ENCODE results near the gene ISYNA1. TPM values are rescaled to one million over a fixed set of nuclear protein-coding genes. Genes with fewer than 3 reads are reported as not detected.

ISYNA1 gene
- total and polyA plus RNA-seq, 2 of the 4 experiments (the other 2 are of a cell fraction) = 3.4 to 24.7 TPM

- DNase-seq (no peak), ATAC-seq (ENCODE audit: low read depth) (no peak)
- peak overlapping the region; percentile 23 for H2AFZ ChIP-seq (replicated peaks; ENCODE audit: low read length, poor library complexity)
- dilution Hi-C loops (cut with HindIII; ENCODE audit: low sequenced_read_pairs, unreplicated experiment) = no loop called here
- H3K9me3 ChIP-seq (ENCODE audit: control insufficient read depth, insufficient read depth, low read length) = no peaks in the 10 kb centered on the region
- TF ChIP-seq CEBPB (IDR thresholded peaks at IDR 0.05; ENCODE audit: low read depth, low read length) (no peak), FOS (IDR thresholded peaks at IDR 0.05; ENCODE audit: low read depth, low read length) (no peak), ELK1 (IDR thresholded peaks at IDR 0.05; ENCODE audit: borderline replicate concordance, low read depth, low read length) (no peak), RCOR1 (IDR thresholded peaks at IDR 0.05; ENCODE audit: insufficient replicate concordance, low read length) (no peak)
- H3K36me3 ChIP-seq (ENCODE audit: control insufficient read depth, insufficient read depth, low read length) = peaks cover 29% of the 10 kb centered on the region
- no peak overlapping the region for H3K14ac ChIP-seq (replicated peaks; ENCODE audit: low read depth, low read length)
- CTCF ChIA-PET = no interaction called here
- H3K18ac ChIP-seq (ENCODE audit: low read depth, low read length) = no peak overlapping the region
- no peak overlapping the region for H2BK120ac ChIP-seq (ENCODE audit: low read depth, low read length)
- peaks cover 22% of the 10 kb centered on the region; the same call in 1 of the 2 replicates for H3K4me1 ChIP-seq (ENCODE audit: control insufficient read depth, insufficient read depth, low read length)
- no peak overlapping the region for H3K9ac ChIP-seq (ENCODE audit: low read depth, low read length)
- no peak overlapping the region for H4K91ac ChIP-seq (ENCODE audit: insufficient read depth, low read depth, low read length)
- H2AK9ac ChIP-seq (replicated peaks; ENCODE audit: low read depth, low read length, poor library complexity) = no peak overlapping the region
- no peak overlapping the region for H3K56ac ChIP-seq (ENCODE audit: extremely low read depth, insufficient read depth, low read length)
- peaks cover 51% of the 10 kb centered on the region for H4K20me1 ChIP-seq (ENCODE audit: insufficient read depth, low read length)
- H3K27me3 ChIP-seq (ENCODE audit: control insufficient read depth, insufficient read depth, low read length) = no peaks in the 10 kb centered on the region
- no peak overlapping the region for H3K4me2 ChIP-seq (ENCODE audit: low read depth, low read length)
- peaks cover 12% of the 10 kb centered on the region; the same call in 1 of the 2 replicates for H3K9me1 ChIP-seq (ENCODE audit: insufficient read depth, low read length)
- H4K8ac ChIP-seq (ENCODE audit: low read depth in 2 of 2, low read length in 2 of 2) = no peak overlapping the region
- H2BK5ac ChIP-seq (ENCODE audit: low read depth, low read length, poor library complexity, severe bottlenecking) = no peak overlapping the region
- H3K23ac ChIP-seq (ENCODE audit: low read depth, low read length) = no peak overlapping the region
- H2BK20ac ChIP-seq (ENCODE audit: low read depth, low read length) = no peak overlapping the region
- peaks cover 7 to 29% of the 10 kb centered on the region in 2 experiments; a peak in 3 of 4 replicates for H3K79me1 ChIP-seq (ENCODE audit: low read depth in 1 of 2, low read length in 2 of 2)
- in situ Hi-C loops (cut with MboI; ENCODE audit: low sequenced_read_pairs) = no loop called here
- no peak overlapping the region for H3K4ac ChIP-seq (ENCODE audit: low read depth, low read length)
- no peak overlapping the region for H3K4me3 ChIP-seq (ENCODE audit: insufficient read depth, low read depth, low read length)
- H2BK15ac ChIP-seq (ENCODE audit: low read depth, low read length) = no peak overlapping the region
- intact Hi-C loops (cut with micrococcal nuclease) = no loop called here
- no TSS peak for BruUV-seq (replicated peaks)
- no peak overlapping the region for H4K5ac ChIP-seq (ENCODE audit: low read depth, low read length)
- WGBS, 2 experiments (ENCODE audit: extremely low coverage in 2 of 2, insufficient read length in 1 of 2) = 89% methylated on average over 10 of the region's 23 CpGs; no CpG with 5 or more reads in 1 of the 2 experiments
- H2AK5ac ChIP-seq (ENCODE audit: low read depth, low read length) = no peak overlapping the region
- no peak overlapping the region for H3K27ac ChIP-seq (ENCODE audit: insufficient read depth, low read length)
- POLR2A ChIA-PET (ENCODE audit: unreplicated experiment) = no interaction called here
Measured at GRCh38 chr19:18440936-18441803, 3.2 kb upstream of the ISYNA1 start.
